ENCODE data around the gene ATG5.
"Not testable (repeated sequence)": the region's sequence is repeated elsewhere in the genome, so short reads cannot be mapped to it uniquely, and the experiment has no call there.

ATG5 gene

DNA sequence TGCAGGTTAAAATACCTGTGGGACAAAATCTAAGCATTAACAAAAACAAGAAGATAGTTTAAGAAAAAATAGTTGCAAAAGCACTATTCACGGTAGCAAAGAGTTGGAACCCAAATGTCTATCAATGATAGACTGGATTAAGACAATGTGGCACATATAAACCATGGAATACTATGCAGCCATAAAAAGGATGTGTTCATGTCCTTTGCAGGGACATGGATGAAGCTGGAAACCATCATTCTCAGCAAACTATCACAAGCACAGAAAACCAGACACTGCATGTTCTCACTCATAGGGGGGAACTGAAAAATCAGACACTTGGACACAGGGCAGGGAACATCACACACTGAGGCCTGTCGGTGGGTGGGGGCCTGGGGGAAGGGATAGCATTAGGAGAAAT, 65.8 kb downstream of the ATG5 start:
- DNase-seq (ENCODE audit: low read depth in 2 of 3, low spot score in 2 of 3): not testable (repeated sequence)

DNA sequence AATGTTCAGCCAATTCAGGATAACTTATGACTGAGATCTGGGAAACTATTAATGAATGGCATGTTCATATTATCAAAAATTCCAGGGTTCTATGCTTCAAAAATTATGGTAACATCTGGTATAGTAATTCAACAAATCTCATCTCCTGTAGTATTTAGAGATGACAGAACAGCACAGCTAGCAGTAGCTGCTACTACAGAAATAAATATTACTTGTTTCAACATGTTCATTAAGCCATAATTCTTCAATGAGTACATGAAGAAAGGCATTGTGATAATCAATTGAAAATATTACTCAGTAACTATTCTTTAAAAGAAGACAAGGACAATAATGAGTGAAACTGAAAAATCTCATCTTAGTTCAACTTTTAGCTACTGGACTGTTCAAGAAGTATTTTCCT, 66.8 kb downstream of the ATG5 start:
- DNase-seq (ENCODE audit: low read depth in 2 of 3, low spot score in 2 of 3): no peak

DNA sequence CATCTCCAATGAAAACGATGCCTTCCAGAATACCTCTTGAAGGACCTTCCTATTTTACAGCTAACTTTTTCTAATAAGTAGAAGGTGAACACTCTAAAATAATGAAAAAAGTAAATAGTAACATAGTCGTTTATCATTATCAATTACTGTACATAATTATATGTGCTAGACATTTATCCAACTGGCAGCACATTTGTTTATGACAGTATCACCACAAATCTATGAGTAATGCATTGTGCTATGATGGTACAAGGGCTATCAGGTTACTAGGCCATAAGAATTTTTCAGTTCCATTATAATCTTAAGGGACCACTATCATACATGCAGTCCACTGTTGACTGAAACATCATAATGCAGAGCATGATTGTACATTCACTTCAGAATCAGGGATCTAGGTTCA, 68.4 kb downstream of the ATG5 start:
- DNase-seq (ENCODE audit: low read depth in 2 of 3, low spot score in 2 of 3): no peak

DNA sequence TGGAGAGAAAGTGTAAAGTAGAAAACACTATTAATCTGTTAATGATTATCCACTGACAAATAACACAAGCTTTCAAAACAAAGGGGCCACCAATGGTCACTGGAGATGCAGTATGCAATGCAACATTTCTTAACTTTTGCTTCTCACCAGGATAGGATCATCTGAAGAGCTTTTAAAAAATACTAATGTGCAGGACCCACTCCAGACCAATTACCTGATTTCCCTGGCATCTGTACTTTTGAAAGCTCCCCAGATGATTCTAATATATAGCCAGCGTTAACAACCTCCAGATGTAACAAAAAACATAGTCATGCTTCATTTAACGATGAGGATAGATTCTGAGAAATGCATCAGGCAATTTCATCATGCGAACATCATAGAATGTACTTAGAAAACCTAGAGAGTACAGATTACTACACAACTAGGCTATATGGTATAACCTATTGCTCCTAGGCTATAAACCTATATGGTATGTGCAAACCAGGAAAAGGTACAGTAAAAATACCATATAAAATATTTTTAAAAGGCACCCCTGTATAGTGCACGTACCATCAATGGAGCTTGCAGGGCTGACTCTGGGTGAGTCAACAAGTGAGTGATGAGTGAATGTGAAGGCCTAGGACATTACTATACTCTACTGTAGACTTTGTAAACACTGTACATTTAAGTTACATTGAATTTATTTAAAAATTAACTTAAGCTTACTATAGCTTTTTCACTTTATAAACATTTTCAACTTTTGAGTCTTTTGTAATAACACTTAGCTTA, 69.2 kb downstream of the ATG5 start:
- DNase-seq (ENCODE audit: low read depth in 2 of 3, low spot score in 2 of 3): no peak

DNA sequence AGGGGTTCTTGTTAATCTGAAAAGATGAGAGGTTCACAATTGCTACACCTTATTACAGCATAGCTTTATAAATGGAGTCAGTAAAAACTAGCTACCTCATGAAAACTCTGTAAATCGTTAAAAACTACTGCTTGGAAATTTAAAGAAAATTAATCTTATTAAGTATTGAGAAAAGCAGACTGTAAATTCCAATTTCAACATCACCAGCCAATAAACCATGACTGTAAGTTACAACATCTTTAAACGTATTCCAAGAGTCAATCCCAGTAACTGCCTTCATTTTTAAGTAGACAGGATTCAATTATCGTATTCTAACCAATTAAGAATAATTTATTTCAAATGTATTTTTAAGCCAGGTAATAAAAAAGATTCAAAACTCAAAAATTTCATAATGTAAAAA, 70.3 kb downstream of the ATG5 start:
- no peak for DNase-seq (ENCODE audit: low read depth in 2 of 3, low spot score in 2 of 3)

DNA sequence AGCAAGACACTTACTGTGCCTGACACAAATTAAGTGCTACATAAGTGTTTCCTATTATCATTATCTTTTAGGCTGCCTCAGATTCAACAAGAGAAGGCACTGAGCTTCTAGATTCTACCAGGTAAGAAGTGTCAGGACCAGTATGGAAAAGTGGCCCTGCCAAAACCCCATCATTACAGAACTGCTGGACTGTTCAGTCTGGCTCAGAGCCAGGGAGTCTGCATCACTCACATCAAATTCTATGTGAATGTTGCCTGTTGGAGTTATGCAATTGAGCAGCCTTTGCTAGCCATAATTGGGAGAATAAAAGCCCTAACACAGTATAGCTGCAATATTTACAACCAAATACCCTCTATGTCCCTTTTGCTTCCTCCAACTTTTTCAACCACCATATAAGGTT, 70.9 kb downstream of the ATG5 start:
- DNase-seq (ENCODE audit: low read depth in 2 of 3, low spot score in 2 of 3): no peak

DNA sequence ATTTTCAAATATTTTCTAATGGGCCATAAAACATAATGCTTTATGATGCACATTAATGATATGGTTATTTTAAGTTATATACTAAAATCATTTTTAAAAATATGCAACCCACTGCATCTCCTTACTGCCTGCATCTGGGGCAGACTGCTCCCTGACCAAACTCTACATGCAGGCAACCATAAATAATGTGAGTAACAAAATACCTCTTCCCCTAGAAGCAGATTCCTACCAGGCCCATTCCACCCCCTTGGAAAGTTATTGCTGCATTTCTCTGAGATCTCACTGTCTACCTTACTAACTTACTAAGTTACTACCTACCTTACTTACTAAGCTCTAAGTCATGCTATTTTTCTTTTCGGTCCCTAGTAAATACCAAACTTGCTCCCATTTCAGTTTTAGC, 71.8 kb downstream of the ATG5 start:
- no peak for DNase-seq (ENCODE audit: low read depth in 2 of 3, low spot score in 2 of 3)

DNA sequence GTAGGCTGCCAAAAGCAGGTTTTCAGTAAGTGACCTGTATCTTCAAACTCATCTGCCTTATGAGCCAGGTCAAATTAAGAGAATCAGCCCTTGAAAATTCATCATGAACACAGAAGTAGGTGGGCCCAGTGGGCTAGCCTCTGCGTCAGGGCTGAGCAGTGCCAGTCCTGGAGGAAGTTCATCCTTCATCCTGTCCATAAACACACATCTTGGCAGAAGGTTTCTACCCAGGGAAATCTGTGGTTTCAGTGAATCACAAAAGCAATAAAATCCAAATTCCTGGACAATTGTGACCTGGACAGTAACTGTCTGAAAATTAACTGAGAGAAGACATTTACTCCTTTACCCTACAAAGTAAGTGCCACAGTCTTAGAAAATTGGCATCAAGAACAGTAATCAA, 72.4 kb downstream of the ATG5 start:
- DNase-seq (ENCODE audit: low read depth in 2 of 3, low spot score in 2 of 3): no peak

DNA sequence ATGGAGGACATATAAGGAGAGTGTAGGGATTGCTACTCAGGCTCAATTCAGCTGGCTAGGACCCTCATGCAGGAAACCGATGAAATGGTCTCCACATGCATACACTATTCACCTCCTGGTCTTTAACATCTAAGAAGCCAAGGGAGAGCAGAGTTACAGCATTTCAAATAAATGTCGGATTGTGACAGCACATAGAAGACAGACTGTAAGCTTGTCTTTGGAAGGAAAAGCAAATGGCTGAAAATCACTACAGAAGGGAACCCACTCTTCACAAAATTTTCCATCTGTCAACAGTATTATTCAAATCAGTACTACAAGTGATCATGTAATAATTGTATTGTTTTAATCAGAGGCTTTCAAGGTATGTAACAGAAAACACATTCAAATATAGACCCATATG, 72.9 kb downstream of the ATG5 start:
- DNase-seq (ENCODE audit: low read depth in 2 of 3, low spot score in 2 of 3): no peak

DNA sequence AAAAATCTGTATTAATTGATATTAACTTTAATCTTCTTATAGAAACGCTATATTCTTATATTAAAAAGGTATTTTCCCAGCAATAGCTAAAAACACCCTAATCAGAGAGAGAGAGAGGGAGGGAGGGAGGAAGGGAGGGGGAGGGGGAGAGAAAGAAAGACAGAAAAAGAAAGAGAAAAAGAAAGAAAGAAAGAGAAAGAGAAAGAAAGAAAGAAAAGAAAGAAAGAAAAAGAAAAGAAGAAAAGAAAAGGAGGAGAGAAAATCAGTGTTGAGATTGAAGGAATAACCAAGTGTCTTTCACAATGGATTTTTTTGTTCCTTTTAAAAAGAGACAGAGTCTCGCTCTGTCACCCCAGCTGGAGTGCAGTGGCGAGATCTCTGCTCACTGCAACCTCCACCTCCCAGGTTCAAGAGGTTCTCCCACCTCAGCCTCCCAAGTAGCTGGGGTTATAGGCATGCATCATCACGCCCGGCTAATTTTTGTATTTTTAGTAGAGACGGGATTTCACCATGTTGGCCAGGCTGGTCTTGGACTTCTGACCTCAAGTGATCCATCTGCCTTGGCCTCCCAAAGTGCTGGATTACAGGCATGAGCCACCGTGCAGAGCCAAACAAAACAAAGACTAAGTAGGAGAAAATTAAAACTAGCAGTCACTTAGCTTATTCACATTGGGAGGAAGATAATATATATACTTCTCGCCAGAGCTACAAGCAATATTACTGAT, 73.9 kb downstream of the ATG5 start:
- DNase-seq (ENCODE audit: low read depth in 2 of 3, low spot score in 2 of 3): not testable (repeated sequence)

DNA sequence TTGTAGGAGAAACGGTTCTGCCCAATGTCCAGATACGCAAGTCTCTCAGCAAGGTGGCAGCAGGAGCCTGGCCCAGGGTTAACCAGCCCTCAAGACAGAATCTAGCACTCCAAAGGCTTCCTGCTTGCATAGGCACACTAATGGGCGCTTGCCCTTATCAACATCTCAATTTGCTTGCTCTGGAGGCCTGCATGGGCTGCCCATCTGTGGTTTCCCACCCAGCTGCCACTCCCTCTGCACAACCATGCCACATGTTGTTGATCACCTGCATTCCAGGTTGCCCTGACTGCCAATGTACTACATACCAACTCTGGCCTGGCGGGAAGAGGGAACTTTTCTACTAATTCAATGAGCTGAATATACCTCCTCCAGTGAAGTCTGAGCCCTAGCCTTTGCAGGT, 74.6 kb downstream of the ATG5 start:
- DNase-seq (ENCODE audit: low read depth in 2 of 3, low spot score in 2 of 3): no peak

DNA sequence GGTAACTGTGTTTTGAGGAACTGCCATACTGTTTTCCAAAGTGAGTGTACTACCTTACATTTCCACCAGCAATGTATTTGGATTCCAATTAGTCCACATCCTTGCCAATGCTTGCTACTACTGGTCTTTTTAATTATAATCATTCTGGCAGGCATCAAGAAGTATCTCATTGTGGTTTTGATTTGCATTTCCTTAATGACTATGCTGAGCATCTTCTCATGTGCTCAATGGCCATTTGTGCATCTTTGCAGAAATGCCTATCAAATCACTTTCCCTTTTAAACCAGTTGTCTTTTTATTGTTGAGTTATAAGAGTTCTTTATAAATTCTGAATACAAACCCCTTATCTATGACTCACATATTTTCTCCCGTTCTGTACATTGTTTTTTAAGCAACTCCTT, 75.9 kb downstream of the ATG5 start:
- no peak for DNase-seq (ENCODE audit: low read depth in 2 of 3, low spot score in 2 of 3)

DNA sequence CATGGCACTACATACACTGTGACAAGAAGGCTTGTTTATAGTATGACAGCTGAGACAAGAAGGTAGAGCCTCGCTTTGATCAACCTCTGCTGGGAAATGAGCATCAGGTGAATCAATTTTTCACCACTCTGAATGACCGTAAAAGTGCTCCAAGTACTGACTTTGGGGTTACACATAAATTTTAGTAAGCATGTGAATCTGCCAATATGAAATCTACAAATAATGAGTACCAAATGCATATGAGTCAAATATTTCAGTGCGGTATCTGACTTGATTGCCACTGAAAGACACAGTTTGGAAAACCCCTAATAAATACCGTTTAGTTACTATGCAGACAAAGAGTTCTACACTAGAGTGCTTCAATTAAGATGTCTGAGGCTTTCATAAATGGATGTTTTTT, 77.8 kb downstream of the ATG5 start:
- no peak for DNase-seq (ENCODE audit: low read depth in 2 of 3, low spot score in 2 of 3)

DNA sequence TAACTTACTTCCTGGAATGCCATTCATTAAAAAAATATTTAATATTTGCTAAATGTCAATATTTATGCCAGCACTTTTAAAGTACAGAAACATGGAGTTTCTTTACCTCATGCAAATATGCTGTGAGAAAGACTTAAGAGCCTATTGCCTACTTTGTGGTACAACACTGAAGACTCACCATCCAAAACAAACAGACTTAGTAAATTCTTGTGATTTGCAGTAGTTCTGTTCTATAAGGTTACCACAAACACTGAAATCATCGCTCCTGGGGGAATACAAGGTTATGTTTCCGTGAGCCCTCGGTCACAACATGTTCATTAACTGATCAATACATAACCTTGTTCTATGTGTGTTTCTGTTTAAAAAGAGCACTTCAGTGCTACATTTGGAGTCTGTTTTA, 78.3 kb downstream of the ATG5 start:
- no peak for DNase-seq (ENCODE audit: low read depth in 2 of 3, low spot score in 2 of 3)

DNA sequence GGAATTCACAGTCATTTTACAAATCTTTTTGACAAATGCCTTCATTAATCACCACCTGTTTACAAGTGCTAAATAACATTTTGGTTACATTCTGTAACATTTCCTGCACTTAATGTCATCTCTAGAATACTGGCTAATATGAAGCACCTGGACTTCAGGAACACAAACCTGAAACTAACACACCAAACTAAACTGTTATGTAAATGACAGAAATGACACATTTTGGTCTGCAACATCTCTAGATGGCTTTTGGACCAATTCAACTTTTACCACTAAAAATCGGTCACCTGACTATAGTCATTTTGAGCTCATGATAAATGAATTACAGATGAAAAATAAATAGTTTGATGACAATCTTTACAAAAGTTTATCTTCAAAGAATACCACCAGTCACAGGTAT, 80.6 kb downstream of the ATG5 start:
- no peak for DNase-seq (ENCODE audit: low read depth in 2 of 3, low spot score in 2 of 3)

DNA sequence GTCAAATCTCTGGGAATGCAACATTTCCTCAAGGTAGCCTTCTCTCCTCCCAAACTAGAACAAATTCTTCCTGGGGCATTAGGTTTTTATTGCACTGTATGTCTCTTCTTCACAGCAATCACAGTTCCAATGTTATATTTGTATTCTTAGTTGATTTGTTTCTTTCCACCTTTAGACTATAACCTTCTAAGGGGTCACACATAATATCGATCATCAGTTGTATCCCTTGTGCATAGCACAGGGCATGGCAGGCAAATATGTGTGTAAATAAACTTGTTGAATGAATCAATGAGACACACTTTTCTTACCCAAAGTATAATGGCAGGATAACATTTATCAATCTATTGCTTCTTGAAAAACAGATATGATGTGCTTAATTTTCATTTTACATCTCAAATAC, 81.0 kb downstream of the ATG5 start:
- no peak for DNase-seq (ENCODE audit: low read depth in 2 of 3, low spot score in 2 of 3)

DNA sequence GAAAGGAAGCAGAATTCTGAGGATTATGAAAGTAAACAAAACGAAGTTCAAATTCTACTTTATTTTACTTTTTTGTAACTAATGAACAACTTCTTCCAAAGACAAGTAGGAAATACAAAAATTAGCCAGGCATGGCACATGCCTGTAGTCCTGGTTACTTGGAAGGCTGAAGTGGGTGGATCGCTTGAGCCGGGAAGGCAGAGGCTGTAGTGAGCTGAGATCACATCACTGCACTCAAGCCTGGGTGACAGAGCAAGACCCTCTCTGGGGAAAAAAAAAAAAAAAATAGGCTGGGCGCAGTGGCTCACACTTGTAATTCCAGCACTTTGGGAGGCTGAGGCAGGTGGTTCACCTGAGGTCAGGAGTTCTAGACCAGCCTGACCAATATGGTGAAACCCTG, 82.3 kb downstream of the ATG5 start:
- DNase-seq (ENCODE audit: low read depth in 2 of 3, low spot score in 2 of 3): no peak

DNA sequence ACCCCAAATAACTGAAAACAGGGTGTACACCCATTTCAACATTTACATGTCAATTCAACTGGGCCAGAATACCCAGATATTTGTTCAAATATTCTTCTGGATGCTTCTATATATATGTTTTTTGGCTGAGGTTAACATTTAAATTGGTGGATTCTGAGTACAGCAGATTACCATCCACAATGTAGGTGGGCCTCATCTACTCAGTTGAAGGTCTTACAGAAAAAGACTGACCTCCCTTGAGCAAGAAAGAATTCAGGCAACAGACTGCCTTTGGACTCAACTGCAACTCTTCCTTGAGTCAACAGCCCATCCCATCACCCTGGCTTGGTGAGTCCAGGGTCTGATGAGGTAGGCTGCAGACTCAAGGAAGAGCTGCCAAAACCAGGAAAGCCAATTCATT, 84.1 kb downstream of the ATG5 start:
- DNase-seq (ENCODE audit: low read depth in 2 of 3, low spot score in 2 of 3): no peak

DNA sequence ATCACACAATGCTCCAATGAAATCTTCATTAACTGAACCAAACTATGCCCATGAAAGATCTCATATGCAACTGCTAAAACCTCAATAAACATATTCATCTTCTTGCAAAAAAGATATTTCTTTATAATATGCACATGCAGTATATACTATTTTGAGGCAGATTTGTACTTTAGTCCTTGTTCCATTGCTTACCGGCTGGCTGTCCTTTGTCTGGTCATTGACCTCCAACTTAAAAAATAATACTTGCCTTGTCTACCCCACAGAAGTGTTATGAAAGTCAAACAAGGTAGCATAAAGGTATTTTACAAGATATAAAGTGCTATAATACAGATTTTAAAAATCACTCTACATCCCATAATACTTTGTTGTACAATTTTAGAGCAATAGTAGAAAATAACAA, 88.3 kb downstream of the ATG5 start:
- no peak for DNase-seq (ENCODE audit: low read depth in 2 of 3, low spot score in 2 of 3)

DNA sequence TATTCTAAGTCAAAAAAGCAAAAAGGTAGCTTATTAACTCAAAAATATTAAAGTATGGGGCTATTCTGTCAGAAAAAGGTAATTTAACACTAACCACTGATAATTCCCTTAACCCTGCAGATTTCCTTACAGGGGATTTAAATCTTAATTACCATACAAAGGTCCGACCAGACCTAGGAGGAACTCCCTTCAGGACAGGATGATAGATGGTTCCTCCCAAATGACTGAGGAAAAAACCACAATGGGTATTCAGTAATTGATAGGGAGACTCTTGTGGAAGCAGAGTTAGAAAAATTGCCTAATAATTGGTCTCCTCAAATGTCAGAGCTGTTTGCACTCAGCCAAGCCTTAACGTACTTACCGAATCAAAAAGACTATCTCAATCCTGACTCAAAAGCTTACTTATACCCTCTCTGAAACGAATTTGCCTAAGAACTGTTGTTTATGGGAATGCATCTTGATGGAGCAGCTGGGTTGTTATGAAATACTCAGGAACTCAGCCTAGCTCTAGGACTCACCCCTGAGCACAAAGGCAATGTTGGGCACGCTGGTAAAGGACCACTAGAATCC, 95.6 kb downstream of the ATG5 start:
- not testable (repeated sequence) for DNase-seq (ENCODE audit: low read depth in 2 of 3, low spot score in 2 of 3)

DNA sequence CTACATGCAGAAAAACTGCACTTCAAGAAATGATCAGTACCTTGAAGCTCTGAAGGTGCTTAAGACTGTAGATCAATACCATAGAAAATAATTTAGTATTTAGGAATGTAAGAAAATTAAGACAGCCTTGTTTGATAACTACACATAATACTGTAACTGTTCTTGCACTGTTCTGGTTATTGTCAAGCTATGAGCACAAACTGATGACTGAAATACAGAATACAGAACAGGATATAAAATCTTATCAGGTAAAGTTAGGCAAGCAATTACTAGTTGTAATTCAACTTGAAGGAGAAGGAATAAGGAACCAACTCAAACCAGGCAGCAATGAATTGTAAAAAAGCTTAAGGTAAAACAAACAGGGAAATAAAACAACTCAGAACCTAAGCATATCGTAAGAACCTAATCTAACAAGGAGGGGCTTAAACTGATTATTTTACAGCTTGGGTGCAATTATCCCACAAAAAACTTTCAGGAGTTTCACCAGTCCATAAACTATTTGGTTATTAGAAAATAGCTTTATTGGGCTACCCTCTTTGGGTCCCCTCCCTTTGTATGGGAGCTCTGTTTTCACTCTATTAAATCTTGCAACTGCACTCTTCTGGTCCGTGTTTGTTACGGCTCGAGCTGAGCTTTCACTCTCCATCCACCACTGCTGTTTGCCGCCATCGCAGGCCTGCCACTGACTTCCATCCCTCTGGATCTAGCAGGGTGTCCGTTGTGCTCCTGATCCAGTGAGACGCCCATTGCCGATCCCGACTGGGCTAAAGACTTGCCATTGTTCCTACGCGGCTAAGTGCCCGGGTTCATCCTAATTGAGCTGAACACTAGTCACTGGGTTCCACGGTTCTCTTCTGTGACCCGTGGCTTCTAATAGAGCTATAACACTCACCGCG, 97.7 kb downstream of the ATG5 start:
- DNase-seq (ENCODE audit: low read depth in 2 of 3, low spot score in 2 of 3): no peak

DNA sequence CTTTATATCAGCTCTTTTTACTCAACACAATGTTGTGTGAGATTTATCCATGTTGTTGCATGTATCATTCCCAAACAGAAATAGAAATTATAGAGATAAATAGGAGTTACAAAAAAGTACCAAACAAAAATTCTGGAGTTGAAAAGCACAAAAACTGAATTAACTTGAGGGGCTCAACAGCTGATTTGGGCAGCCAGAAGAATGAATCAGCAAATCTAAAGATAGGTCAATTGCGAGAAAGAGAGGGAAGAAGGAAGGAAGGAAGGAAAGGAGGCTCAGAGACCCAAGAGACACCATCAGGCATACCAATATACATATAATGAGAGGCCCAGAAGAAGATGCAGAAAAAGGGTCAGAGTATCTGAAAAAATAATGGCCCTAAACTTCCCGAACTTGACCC, 98.9 kb downstream of the ATG5 start:
- no peak for DNase-seq (ENCODE audit: low read depth in 2 of 3, low spot score in 2 of 3)

All from activated CD8-positive, alpha-beta memory T cell treated with anti-CD3 and anti-CD28 coated beads for 48 hours (primary cell).